ENCODE measurements around the gene REXO4.
A peak's percentile ranks its signal among the peaks of the same experiment; 100 is the strongest.

- TF ChIP-seq CTCF (optimal IDR thresholded peaks at IDR 0.05 in 1 of 3, IDR thresholded peaks at IDR 0.05 in 1 of 3, conservative IDR thresholded peaks at IDR 0.05 in 1 of 3; ENCODE audit: extremely low read depth in 1 of 3, insufficient read depth in 2 of 3, low read length in 3 of 3) (peak in 1 of 3 experiments; percentile 24), EZH2 (IDR thresholded peaks at IDR 0.05; ENCODE audit: low read length) (no peak)
These were observed 23.0 kb downstream of the REXO4 start for GRCh38 chr9:133394687-133395271.
